Measurements from ENCODE around the gene MAST2.
"Not testable (repeated sequence)": the region's sequence is repeated elsewhere in the genome, so short reads cannot be mapped to it uniquely, and the experiment has no call there.

MAST2 gene

GRCh38 chr1:46034601-46035516 is 231.4 kb downstream of the MAST2 start:
- Mint-ChIP-seq H3K27me3 (no peaks in the 10 kb centered on the region), H3K27ac (no peak overlapping the region), H3K36me3 (peaks cover 13% of the 10 kb centered on the region), H3K4me1 (no peaks in the 10 kb centered on the region), H3K9me3 (no peaks in the 10 kb centered on the region), H3K4me3 (no peak overlapping the region)
- no peak for ATAC-seq

GRCh38 chr1:46036894-46037839 is 233.8 kb downstream of the MAST2 start:
- no peaks in the 10 kb centered on the region for H3K9me3 Mint-ChIP-seq
- no peak overlapping the region for H3K27ac Mint-ChIP-seq
- no peaks in the 10 kb centered on the region for H3K27me3 Mint-ChIP-seq
- ATAC-seq, result peak; percentile 73
- H3K4me3 Mint-ChIP-seq, result no peak overlapping the region
- H3K4me1 Mint-ChIP-seq, result peaks cover 5% of the 10 kb centered on the region
- peaks cover 3% of the 10 kb centered on the region for H3K36me3 Mint-ChIP-seq

GRCh38 chr1:46039571-46040052 is 236.2 kb downstream of the MAST2 start:
- H3K36me3 Mint-ChIP-seq, result no peaks in the 10 kb centered on the region
- no peaks in the 10 kb centered on the region for H3K9me3 Mint-ChIP-seq
- H3K27ac Mint-ChIP-seq, result no peak overlapping the region
- ATAC-seq, result no peak
- H3K4me1 Mint-ChIP-seq, result peaks cover 26% of the 10 kb centered on the region
- H3K27me3 Mint-ChIP-seq, result no peaks in the 10 kb centered on the region
- no peak overlapping the region for H3K4me3 Mint-ChIP-seq

- Mint-ChIP-seq H3K9me3 (no peaks in the 10 kb centered on the region), H3K27ac (peak overlapping the region; percentile 53), H3K27me3 (no peaks in the 10 kb centered on the region), H3K36me3 (no peaks in the 10 kb centered on the region), H3K4me3 (no peak overlapping the region), H3K4me1 (peaks cover 29% of the 10 kb centered on the region)
- ATAC-seq, result peak; percentile 42
Measured at GRCh38 chr1:46041551-46041950, 238.1 kb downstream of the MAST2 start.

GRCh38 chr1:46041974-46042373 is 238.6 kb downstream of the MAST2 start:
- H3K4me1 Mint-ChIP-seq, result peaks cover 29% of the 10 kb centered on the region
- no peaks in the 10 kb centered on the region for H3K36me3 Mint-ChIP-seq
- H3K9me3 Mint-ChIP-seq, result no peaks in the 10 kb centered on the region
- H3K27me3 Mint-ChIP-seq, result no peaks in the 10 kb centered on the region
- no peak for ATAC-seq
- no peak overlapping the region for H3K4me3 Mint-ChIP-seq
- peak overlapping the region; percentile 53 for H3K27ac Mint-ChIP-seq

GRCh38 chr1:46043458-46044017 is 240.1 kb downstream of the MAST2 start:
- Mint-ChIP-seq H3K36me3 (no peaks in the 10 kb centered on the region), H3K4me3 (peak overlapping the region; percentile 48), H3K9me3 (no peaks in the 10 kb centered on the region), H3K27me3 (no peaks in the 10 kb centered on the region), H3K27ac (peak overlapping the region; percentile 80), H3K4me1 (peaks cover 29% of the 10 kb centered on the region)
- ATAC-seq, result peak; percentile 100

GRCh38 chr1:46044116-46044515 is 240.7 kb downstream of the MAST2 start:
- H3K36me3 Mint-ChIP-seq, result no peaks in the 10 kb centered on the region
- no peaks in the 10 kb centered on the region for H3K9me3 Mint-ChIP-seq
- H3K27ac Mint-ChIP-seq, result no peak overlapping the region
- no peak overlapping the region for H3K4me3 Mint-ChIP-seq
- H3K4me1 Mint-ChIP-seq, result peaks cover 29% of the 10 kb centered on the region
- no peak for ATAC-seq
- no peaks in the 10 kb centered on the region for H3K27me3 Mint-ChIP-seq

GRCh38 chr1:46053734-46054133 is 250.3 kb downstream of the MAST2 start:
- peaks cover 7% of the 10 kb centered on the region for H3K36me3 Mint-ChIP-seq
- H3K27me3 Mint-ChIP-seq, result no peaks in the 10 kb centered on the region
- peaks cover 6% of the 10 kb centered on the region for H3K4me1 Mint-ChIP-seq
- ATAC-seq, result no peak
- H3K27ac Mint-ChIP-seq, result no peak overlapping the region
- no peak overlapping the region for H3K4me3 Mint-ChIP-seq
- no peaks in the 10 kb centered on the region for H3K9me3 Mint-ChIP-seq

- no peak overlapping the region for H3K4me3 Mint-ChIP-seq
- peaks cover 7% of the 10 kb centered on the region for H3K36me3 Mint-ChIP-seq
- no peaks in the 10 kb centered on the region for H3K27me3 Mint-ChIP-seq
- no peaks in the 10 kb centered on the region for H3K9me3 Mint-ChIP-seq
- H3K27ac Mint-ChIP-seq, result no peak overlapping the region
- peaks cover 6% of the 10 kb centered on the region for H3K4me1 Mint-ChIP-seq
- no peak for ATAC-seq
Measured at GRCh38 chr1:46056325-46056724, 252.9 kb downstream of the MAST2 start.

- not testable (repeated sequence) for H3K27ac Mint-ChIP-seq, ATAC-seq, H3K9me3 Mint-ChIP-seq, H3K4me3 Mint-ChIP-seq, H3K4me1 Mint-ChIP-seq, H3K27me3 Mint-ChIP-seq, H3K36me3 Mint-ChIP-seq
Measured at GRCh38 chr1:46057215-46057614, 253.8 kb downstream of the MAST2 start.

GRCh38 chr1:46057781-46058180 is 254.4 kb downstream of the MAST2 start:
- H3K4me1 Mint-ChIP-seq, result peaks cover 6% of the 10 kb centered on the region
- H3K27me3 Mint-ChIP-seq, result no peaks in the 10 kb centered on the region
- no peaks in the 10 kb centered on the region for H3K9me3 Mint-ChIP-seq
- H3K27ac Mint-ChIP-seq, result no peak overlapping the region
- no peak for ATAC-seq
- peaks cover 7% of the 10 kb centered on the region for H3K36me3 Mint-ChIP-seq
- no peak overlapping the region for H3K4me3 Mint-ChIP-seq

- ATAC-seq, result no peak
- Mint-ChIP-seq H3K9me3 (no peaks in the 10 kb centered on the region), H3K27ac (no peak overlapping the region), H3K27me3 (no peaks in the 10 kb centered on the region), H3K4me3 (no peak overlapping the region), H3K4me1 (peaks cover 6% of the 10 kb centered on the region), H3K36me3 (peaks cover 7% of the 10 kb centered on the region)
Measured at GRCh38 chr1:46058936-46059335, 255.5 kb downstream of the MAST2 start.

GRCh38 chr1:46061146-46061545 is 257.7 kb downstream of the MAST2 start:
- Mint-ChIP-seq H3K4me3 (no peak overlapping the region), H3K9me3 (no peaks in the 10 kb centered on the region), H3K27ac (no peak overlapping the region), H3K4me1 (peaks cover 17% of the 10 kb centered on the region), H3K27me3 (no peaks in the 10 kb centered on the region), H3K36me3 (peaks cover 7% of the 10 kb centered on the region)
- ATAC-seq, result no peak

- Mint-ChIP-seq H3K9me3 (no peaks in the 10 kb centered on the region), H3K4me1 (peaks cover 11% of the 10 kb centered on the region), H3K36me3 (no peaks in the 10 kb centered on the region), H3K4me3 (no peak overlapping the region), H3K27me3 (no peaks in the 10 kb centered on the region), H3K27ac (no peak overlapping the region)
- ATAC-seq, result no peak
Measured at GRCh38 chr1:46062651-46063319, 259.4 kb downstream of the MAST2 start.

GRCh38 chr1:46064708-46065107 is 261.3 kb downstream of the MAST2 start:
- Mint-ChIP-seq H3K36me3 (no peaks in the 10 kb centered on the region), H3K9me3 (no peaks in the 10 kb centered on the region), H3K4me1 (peaks cover 11% of the 10 kb centered on the region), H3K4me3 (no peak overlapping the region), H3K27ac (no peak overlapping the region), H3K27me3 (no peaks in the 10 kb centered on the region)
- ATAC-seq, result no peak

All from stimulated activated memory B cell treated with anti-CD40 and anti-IgM and Interleukin-4, amounts not matched to agents 10 μg/mL and 1 μg/mL and 100 μg/mL, for 72 hours (primary cell).